ENCODE data around the gene SPEG.
"Not testable (repeated sequence)": the region's sequence is repeated elsewhere in the genome, so short reads cannot be mapped to it uniquely, and the experiment has no call there.

Gene SPEG

GRCh38 chr2:219404954-219405353, 29.7 kb upstream of the SPEG start:
- TF ChIP-seq, protein P1, sequence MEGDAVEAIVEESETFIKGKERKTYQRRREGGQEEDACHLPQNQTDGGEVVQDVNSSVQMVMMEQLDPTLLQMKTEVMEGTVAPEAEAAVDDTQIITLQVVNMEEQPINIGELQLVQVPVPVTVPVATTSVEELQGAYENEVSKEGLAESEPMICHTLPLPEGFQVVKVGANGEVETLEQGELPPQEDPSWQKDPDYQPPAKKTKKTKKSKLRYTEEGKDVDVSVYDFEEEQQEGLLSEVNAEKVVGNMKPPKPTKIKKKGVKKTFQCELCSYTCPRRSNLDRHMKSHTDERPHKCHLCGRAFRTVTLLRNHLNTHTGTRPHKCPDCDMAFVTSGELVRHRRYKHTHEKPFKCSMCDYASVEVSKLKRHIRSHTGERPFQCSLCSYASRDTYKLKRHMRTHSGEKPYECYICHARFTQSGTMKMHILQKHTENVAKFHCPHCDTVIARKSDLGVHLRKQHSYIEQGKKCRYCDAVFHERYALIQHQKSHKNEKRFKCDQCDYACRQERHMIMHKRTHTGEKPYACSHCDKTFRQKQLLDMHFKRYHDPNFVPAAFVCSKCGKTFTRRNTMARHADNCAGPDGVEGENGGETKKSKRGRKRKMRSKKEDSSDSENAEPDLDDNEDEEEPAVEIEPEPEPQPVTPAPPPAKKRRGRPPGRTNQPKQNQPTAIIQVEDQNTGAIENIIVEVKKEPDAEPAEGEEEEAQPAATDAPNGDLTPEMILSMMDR (IDR thresholded peaks at IDR 0.05; ENCODE audit: control insufficient read depth, insufficient read depth, low read depth, low read length, missing control alignments) = no peak
- DNase-seq (ENCODE audit: low read depth) = no peak

GRCh38 chr2:219405451-219405850, 29.2 kb upstream of the SPEG start:
- TF ChIP-seq, protein P1 (IDR thresholded peaks at IDR 0.05; ENCODE audit: control insufficient read depth, insufficient read depth, low read depth, low read length, missing control alignments) = no peak
- DNase-seq (ENCODE audit: low read depth) = no peak
- H3K4me3 ChIP-seq (ENCODE audit: control insufficient read depth, low read depth, low read length) = no peak overlapping the region

More at GRCh38 chr2:219404954-219405353, 29.7 kb upstream of the SPEG start:
- no peak overlapping the region for H3K4me3 ChIP-seq (ENCODE audit: control insufficient read depth, low read depth, low read length)

DNA sequence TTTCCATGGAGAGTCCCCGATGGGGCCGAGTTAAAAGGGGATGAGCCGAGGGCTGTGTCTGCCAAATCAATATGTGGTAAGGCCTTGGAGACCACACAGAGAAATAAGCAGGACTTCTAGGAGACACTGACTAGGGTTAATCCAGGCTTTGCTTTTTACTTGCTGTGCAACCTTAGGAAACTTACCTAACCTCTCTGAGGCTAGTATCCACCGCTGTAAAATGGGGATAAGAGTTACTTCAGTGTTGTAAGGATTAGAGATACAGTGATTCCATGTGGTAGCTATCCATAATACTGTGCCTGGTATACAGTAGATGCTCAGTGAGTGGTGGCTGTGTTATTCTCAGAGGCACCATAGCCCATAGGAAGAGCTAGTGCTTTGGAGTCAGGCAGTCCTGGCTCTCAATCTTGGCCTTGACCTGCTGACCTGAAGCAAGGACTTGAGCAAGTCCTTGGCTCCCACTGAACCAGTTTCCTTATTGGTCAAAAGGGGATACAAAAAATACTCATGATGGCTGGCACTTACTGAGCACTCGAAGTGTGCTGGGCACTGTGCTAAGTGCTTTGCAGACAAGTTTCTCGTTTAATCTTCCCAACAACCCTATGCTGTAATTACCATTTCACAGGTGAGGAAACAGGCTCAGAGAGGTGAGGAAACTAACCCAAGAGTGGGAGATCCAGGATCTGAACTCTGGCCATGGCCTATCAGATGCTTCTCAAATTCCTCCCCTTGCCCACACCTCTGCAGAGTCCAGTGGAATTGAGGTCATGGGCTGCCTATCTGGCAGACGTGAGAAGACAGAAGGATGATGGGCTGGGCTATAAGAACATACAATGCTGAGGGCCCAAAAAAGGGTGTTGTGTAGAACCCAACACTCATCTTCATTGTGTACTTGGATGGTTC, 28.4 kb upstream of the SPEG start:
- TF ChIP-seq, protein P1 (IDR thresholded peaks at IDR 0.05; ENCODE audit: control insufficient read depth, insufficient read depth, low read depth, low read length, missing control alignments) = no peak
- no peak for DNase-seq (ENCODE audit: low read depth)
- H3K4me3 ChIP-seq (ENCODE audit: control insufficient read depth, low read depth, low read length) = no peak overlapping the region

DNA sequence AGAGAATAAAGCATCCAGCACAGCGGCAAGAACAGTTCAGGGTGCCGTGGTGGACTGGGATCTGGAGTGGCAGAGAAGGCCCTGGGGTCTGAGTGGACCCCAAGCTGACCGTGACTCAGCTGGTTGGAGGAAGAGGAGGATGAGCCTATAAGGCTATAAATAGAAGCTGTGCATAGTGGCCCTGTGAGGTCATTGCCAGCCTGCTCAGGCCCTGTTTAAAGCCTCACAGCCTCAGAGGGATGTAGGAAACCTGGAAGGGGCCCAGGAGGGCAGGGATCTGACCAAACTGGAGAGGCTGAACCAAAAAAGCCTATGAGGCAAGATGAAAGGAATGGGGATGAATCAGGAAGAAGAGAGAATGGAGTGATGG, 27.8 kb upstream of the SPEG start:
- TF ChIP-seq, protein P1 (IDR thresholded peaks at IDR 0.05; ENCODE audit: control insufficient read depth, insufficient read depth, low read depth, low read length, missing control alignments) = no peak
- H3K4me3 ChIP-seq (ENCODE audit: control insufficient read depth, low read depth, low read length) = no peak overlapping the region
- peak; percentile 81 for DNase-seq (ENCODE audit: low read depth)

- not testable (repeated sequence) for H3K4me3 ChIP-seq (ENCODE audit: control insufficient read depth, low read depth, low read length); DNase-seq (ENCODE audit: low read depth)
Measured at GRCh38 chr2:219407343-219407742, 27.3 kb upstream of the SPEG start.

- no peak for DNase-seq (ENCODE audit: low read depth)
- TF ChIP-seq, protein P1 (IDR thresholded peaks at IDR 0.05; ENCODE audit: control insufficient read depth, insufficient read depth, low read depth, low read length, missing control alignments) = no peak
- no peak overlapping the region for H3K4me3 ChIP-seq (ENCODE audit: control insufficient read depth, low read depth, low read length)
Measured at GRCh38 chr2:219408204-219408603, 26.4 kb upstream of the SPEG start.

DNA sequence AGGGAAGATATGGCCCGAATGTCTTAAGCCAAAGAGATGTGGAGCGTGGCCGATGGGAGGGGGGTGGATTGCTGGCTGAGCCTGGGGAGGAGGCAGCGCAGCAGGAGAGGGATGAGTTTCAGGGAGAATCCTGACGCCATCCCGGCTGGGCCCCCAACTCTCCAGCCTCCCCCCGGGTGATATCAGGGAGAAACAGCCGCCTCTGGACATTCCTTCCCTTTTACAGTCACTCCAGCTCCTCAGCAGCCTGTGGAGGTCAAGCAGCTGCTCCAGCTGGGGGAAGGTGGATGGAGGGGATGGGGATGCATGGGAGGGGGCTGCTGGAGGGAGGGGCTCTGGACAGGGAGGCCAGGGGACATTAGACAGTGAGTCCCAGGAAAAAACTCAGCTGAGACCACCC, 26.0 kb upstream of the SPEG start:
- H3K4me3 ChIP-seq (ENCODE audit: control insufficient read depth, low read depth, low read length) = no peak overlapping the region
- TF ChIP-seq, protein P1 (IDR thresholded peaks at IDR 0.05; ENCODE audit: control insufficient read depth, insufficient read depth, low read depth, low read length, missing control alignments) = no peak
- DNase-seq (ENCODE audit: low read depth) = no peak

Data from AG09309 (cell line).